GM19397 (cell line): ENCODE data around the gene SPIN2B.
"Not testable (repeated sequence)": the region's sequence is repeated elsewhere in the genome, so short reads cannot be mapped to it uniquely, and the experiment has no call there.

Source experiments
- ATAC-seq: cut with Tn5 transposase; IDR thresholded peaks from one replicate; pipeline ENCODE4 v1.9.1; 2021; ENCODE audit warnings: mild to moderate bottlenecking, moderate library complexity; ENCODE audit not compliant: unreplicated experiment

SPIN2B gene

DNA sequence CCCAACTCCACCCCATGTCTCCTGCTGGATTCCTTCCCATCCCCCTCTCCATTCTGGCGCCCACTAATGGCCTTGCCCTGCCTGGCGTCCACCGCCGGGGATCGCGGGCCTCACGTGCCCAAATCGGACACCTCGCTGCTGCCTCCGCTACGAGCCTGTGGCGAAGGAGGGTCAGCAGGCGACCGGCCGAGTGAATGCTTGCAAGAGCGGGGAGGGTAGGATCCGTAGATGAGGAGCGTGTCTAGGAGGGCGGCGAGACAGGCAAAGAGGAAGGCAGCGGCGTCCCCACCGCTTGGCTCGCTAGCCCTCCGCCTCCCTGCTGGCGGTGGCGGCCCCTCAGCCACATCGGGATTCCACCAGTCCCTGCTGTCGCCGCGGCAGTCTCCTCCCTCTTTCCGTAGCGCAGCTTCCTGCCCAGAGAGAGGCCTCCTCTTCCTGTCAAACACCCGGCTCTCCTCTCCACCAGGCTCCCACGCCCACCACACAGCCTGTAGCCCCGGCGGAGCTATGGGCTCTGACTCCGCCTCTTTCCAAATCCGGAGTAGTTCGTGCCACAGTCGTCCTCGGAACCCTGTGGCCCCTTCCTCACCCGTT is at the start of gene SPIN2B:
TSS of gene SPIN2B (minus strand) at position 387 of the 594 bp plus-strand sequence.
- peak; percentile 99 for ATAC-seq

- no peak for ATAC-seq
Observed at GRCh38 chrX:57156397-57157049, 35.2 kb upstream of the SPIN2B start.

DNA sequence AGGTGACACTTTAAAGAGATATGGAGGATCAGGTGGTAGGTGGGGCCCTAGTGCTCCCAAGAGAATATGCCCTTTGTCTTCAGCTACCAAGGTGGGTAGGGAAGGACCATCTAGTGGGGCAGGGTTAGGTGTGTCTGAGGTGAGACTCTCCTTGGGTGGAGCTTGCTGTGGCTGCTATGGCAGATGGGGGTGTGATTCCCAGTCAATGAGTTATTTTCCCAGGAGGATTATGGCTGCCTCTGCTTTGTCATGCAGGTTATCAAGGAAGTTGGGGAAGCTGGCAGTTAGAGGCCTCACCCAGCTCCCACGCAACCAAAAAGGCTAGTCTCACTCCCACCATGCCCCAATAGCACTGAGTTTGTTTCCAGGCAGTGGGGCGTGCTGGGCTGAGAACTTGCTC is 33.8 kb upstream of the SPIN2B start:
- ATAC-seq = no peak

DNA sequence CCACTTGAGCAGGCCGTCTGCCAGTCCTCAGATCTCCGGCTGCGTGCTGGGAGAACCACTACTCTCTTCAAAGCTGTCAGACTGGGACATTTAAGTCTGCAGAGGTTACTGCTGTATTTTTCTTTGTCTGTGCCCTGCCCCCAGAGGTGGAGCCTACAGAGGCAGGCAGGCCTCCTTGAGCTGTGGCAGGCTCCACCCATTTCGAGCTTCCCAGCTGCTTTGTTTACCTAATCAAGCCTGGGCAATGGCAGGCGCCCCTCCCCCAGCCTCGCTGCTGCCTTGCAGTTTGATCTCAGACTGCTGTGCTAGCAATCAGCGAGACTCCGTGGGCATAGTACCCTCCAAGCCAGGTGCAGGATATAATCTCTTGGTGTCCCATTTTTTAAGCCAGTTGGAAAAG is 30.9 kb upstream of the SPIN2B start:
- not testable (repeated sequence) for ATAC-seq

DNA sequence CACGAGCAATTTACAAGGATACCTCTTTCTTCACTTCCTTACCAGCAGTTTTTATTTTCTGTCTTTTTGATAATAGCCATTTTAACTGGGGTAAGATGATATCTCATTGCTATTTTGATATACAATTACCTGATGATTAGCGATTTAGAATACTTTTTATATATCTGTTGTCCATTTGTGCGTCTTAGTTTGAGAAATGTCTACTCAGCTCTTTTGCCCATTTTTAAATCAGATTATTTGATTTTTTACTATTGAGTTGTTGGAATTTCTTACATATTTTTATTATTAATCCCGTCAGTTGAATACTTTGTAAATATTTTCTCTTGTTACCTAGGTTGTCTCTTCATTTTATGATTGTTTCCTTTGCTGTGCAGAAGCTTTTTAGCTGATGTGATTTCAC is 17.3 kb upstream of the SPIN2B start:
- no peak for ATAC-seq

- ATAC-seq = no peak
Observed at GRCh38 chrX:57137501-57137900, 16.2 kb upstream of the SPIN2B start.

DNA sequence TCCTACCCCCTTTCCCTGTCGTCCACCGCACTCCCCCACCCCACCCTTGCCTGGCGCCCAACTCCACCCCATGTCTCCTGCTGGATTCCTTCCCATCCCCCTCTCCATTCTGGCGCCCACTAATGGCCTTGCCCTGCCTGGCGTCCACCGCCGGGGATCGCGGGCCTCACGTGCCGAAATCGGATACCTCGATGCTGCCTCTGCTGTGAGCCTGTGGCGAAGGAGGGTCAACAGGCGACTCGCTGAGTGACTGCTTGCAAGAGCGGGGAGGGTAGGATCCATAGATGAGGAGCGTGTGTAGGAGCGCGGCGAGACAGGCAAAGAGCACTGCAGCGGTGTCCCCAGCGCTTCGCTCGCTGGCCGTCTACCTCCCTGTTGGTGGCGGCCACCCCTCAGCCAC is 15.7 kb upstream of the SPIN2B start, which contains the start of gene SPIN2A:
TSS of gene SPIN2A (minus strand) at position 325 of the 400 bp plus-strand sequence. CDS start 800 bp downstream, outside the sequence.
- not testable (repeated sequence) for ATAC-seq

- not testable (repeated sequence) for ATAC-seq
Observed at GRCh38 chrX:57136589-57136988, 15.2 kb upstream of the SPIN2B start.

DNA sequence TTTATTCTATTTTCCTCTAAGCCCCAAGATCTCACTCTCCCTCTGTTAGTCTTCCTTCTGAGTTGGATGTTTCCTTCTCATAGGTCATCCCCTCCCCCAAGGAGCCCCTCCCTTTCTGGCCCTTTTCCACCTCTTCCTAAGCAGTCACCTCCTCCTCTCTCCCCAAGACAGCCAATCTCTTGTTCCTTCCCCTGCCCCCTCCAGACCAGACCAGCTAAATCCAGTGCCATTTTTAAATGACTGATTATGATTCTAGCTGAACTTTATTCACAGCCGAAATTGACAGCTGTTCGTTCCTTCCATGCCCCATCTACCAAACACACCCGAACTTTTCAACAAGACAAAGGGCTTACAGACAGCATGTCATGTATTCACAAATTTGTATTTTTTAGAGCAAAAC is 13.9 kb upstream of the SPIN2B start:
- no peak for ATAC-seq

DNA sequence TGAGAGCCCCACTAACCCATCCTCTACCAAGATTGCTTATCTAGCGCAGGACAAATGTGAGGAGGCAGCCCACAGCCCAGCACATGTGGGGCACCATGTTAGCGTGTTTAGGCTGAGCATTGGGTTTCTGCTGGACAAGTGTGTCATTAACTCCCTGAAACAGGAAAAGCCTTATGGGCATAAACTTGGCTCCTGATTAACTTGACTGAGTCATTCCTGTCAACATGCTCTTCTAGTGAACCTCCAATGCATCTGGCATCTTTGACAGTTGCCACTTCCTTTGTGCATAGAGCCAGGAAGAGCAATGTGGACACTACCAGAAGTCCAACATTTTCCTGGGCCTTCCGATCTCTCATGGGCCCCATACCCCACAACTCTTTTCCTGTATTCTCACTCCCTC is 13.4 kb upstream of the SPIN2B start:
- no peak for ATAC-seq

DNA sequence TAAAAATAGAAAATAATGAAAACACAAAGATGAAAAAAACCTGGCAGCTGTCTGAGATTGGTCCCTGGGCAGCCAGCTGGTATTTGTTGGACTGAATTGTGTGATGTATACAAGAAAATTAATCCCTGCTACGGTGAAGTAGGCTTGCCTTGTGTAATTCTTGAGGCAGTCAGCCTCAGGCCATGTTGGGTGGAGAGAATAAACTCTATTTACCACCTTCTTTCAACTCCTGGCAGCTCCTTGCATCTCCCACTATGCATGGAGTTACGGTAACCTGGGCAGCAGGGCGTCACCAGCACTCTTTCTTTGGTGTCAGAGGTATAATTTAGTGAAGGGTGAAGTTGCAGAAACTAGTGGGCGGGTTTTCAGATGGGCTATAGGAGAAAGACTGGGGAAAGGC is 12.4 kb upstream of the SPIN2B start:
- no peak for ATAC-seq

DNA sequence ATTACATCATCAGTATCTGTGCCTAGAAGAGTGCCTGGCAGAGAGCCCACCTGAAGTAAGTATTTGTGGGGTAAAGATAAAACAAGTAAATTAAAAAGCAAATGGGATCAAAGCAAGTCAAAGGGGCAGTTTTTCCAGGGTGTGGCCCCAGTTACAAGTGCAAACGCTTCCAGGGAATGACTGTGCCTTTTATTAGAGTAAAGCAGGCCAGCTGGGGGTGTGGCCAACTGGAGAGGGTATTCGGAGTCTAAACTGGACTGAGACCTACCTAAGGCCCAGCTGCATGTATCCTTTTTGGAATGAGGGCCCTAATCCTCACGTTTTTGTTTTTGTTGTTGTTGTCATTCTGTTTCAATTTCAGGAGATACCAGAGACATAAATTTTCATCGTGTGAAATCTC is 11.9 kb upstream of the SPIN2B start:
- not testable (repeated sequence) for ATAC-seq

DNA sequence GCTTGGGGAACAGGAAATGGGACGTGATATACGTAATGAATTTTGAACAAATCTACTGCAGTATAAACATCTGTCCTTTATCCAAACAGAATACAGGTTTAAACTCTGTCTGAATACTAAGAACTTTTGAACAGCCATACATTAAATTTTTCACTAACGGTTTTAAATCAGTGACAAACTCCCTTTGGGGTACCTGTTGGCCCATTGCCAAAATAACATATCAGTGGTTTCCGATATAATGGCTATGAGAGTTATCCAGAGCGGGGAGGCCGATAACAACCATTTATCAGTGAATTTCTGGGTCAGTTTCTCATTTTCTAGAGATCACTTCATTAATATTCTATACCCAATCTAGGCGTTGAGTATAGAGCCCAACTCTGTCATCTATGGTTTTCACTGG is 10.7 kb upstream of the SPIN2B start:
- ATAC-seq = no peak

DNA sequence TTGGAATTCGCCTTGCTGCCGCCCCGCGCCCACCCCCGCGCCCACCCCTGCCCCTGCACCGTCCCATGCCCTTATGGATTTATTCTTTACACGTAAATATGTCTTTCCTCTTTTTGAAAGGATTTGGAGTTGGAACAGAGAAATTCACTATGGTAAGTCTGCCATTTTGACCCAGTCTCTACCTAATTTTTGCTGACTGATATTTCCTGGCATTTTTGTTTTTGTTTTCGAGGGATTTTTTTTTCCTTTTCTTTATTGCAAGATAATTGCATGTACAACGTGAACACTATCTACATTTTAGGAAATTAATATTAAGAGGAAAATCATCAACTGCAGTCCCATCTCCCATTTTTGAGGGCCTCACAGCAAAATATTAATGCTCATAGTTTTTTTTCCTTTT is 468 bp upstream of the SPIN2B start:
- ATAC-seq = no peak

DNA sequence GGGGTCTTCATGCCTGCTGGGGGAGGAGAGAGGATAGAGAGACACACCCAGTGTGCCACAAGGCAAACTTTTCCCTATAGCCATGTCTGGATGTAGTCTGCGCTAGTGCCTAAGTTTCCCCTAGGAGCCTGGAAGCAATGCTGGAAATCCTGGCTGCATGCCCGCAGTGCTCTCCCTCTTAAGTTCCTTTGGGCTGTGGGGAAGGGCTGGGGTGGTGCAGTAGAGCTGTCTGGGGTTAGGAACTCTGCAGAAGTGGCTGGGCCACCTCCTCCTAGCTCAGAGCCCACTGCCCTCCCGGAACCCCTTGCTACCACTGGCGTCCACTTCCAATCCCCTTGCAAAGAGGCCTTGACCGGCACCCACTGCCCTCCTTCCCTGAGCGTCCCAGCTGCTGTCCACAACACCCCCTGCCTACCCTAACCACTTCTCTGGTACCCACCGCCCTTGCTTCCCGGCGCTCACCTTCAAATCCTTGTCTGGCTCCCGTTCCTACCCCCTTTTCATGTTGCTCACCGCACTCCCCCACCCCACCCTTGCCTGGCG is 658 bp downstream of the SPIN2B start:
- ATAC-seq = not testable (repeated sequence)

DNA sequence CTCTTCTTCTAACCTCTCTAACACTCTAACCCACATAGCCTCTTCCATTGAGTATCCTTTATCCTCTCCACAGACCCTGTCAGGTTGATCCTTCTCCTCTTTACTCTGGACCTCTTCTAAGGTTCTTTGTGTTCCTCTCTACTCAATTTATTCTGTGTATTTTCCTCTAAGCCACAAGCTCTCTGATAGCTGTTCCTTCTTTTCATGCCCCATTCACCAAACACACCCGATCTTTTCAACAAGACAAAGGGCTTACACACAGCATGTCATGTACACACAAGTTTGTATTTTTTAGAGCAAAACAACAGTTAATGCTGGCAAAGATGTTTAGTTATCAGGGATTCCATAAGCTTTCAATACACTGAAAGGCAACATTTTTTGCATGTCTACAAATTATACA is 1.9 kb downstream of the SPIN2B start:
- ATAC-seq = no peak

DNA sequence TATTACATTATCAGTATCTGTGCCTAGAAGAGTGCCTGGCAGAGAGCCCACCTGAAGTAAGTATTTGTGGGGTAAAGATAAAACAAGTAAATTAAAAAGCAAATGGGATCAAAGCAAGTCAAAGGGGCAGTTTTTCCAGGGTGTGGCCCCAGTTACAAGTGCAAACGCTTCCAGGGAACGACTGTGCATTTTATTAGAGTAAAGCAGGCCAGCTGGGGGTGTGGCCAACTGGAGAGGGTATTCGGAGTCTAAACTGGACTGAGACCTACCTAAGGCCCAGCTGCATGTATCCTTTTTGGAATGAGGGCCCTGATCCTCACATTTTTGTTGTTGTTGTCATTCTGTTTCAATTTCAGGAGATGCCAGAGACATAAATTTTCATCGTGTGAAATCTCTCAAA is 3.8 kb downstream of the SPIN2B start:
- not testable (repeated sequence) for ATAC-seq

- no peak for ATAC-seq
Observed at GRCh38 chrX:57104921-57105398, 16.4 kb downstream of the SPIN2B start.

GRCh38 chrX:57104406-57104805 is 16.9 kb downstream of the SPIN2B start:
- ATAC-seq = no peak

GRCh38 chrX:57103489-57103888 is 17.9 kb downstream of the SPIN2B start:
- ATAC-seq = no peak

GRCh38 chrX:57102918-57103317 is 18.4 kb downstream of the SPIN2B start:
- ATAC-seq = not testable (repeated sequence)

DNA sequence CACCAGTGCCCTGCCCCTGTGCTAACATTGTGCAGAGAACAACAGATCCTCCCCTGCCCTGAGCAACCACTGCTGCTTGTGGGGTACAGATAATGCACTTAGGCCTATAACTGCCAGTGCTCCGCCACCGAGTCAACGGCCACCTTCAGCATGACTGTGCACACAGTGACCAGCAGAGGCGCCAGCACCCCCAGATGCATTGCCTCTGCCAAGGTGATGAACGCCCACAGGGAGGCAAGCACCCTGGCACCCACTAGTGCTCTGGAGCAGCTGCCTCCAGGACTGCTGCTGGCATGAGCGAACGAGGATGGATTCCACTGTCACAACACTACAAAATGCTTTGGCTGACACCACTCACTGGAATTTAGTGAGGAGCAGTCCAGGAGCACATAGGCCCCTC is 38.2 kb downstream of the SPIN2B start:
- ATAC-seq = no peak
